SU-DHL-6 (cell line): ENCODE measurements around the gene PLCXD3.

Experiments used
- CTCF ChIP-seq: fragments of 200-600 bp; sonication (generic); IDR thresholded peaks from one replicate; pipeline ENCODE4 v1.5.1; 2017; ENCODE audit warnings: antibody characterized with exemption, mild to moderate bottlenecking, low read length, moderate library complexity; ENCODE audit not compliant: insufficient read depth, poor library complexity, severe bottlenecking
- EZH2phosphoT487 ChIP-seq: fragments of 200-600 bp; sonication (generic), shearing (Covaris generic); conservative IDR thresholded peaks from 2 replicates; pipeline ENCODE4 v1.6.1; 2018; ENCODE audit warnings: mild to moderate bottlenecking, antibody characterized with exemption, low read length, moderate library complexity, mixed read lengths

- TF ChIP-seq CTCF (no peak), EZH2phosphoT487 (no peak)
Measured at GRCh38 chr5:41369799-41370198, 140.6 kb downstream of the PLCXD3 start.
